Upper lobe of left lung (tissue), 4 donors: ENCODE results near the gene RGS17.

Experiments used
- CTCF ChIP-seq, 6 experiments: fragments of 450-650 bp in 4 of 6; fragments of 200-600 bp in 2 of 6; sonication (generic) in 2 of 6; IDR thresholded peaks; one replicate each; pipeline ENCODE4 v1.5.1; 2016 to 2019; ENCODE audit warnings: antibody characterized with exemption in 6 of 6
- POLR2A ChIP-seq, 4 donors: fragments of 450-650 bp; IDR thresholded peaks; one replicate each; pipeline ENCODE4 v1.5.1; 2016 to 2017; ENCODE audit warnings: antibody characterized with exemption in 4 of 4, mild to moderate bottlenecking in 2 of 4
- POLR2AphosphoS5 ChIP-seq, 2 donors: sonication (generic); formaldehyde crosslinking; IDR thresholded peaks; one replicate each; pipeline ENCODE4 v1.5.1; 2017; ENCODE audit warnings: antibody characterized with exemption in 2 of 2

DNA sequence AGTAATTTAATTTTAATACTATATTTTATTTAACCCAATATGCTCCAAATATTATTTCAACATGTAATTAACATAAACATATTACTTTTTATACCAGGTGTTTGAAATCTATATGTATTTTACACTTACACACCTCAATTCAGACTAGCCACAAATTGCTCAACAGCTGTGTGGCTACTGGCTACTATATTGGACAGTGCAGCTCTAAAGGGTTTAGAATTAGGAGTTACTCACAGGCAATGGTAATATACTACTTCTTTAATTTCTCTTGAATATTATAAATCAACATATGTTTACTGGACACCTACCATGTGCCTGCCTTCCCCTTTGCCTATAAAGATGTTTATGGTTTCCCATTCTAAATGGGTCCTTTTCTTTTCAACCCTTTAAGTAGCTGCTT lies 130.8 kb downstream of the RGS17 start:
- TF ChIP-seq CTCF (IDR thresholded peaks at IDR 0.05) (no peak), POLR2A (IDR thresholded peaks at IDR 0.05) (no peak), POLR2AphosphoS5 (IDR thresholded peaks at IDR 0.05) (no peak)
